Body of pancreas (tissue), 4 donors: Measurements from ENCODE around the gene ETV1.

Source experiments
- POLR2A ChIP-seq, 3 donors: fragments of 450-650 bp; IDR thresholded peaks; one replicate each; pipeline ENCODE4 v1.6.1; 2016; ENCODE audit warnings: antibody characterized with exemption in 3 of 3, mild to moderate bottlenecking in 2 of 3
- TF ChIP-seq, protein P1 (sequence below), 7 experiments: fragments of 450-650 bp in 4 of 7; fragments of 200-600 bp in 3 of 7; sonication (generic) in 3 of 7; IDR thresholded peaks; one replicate each; pipeline ENCODE4 v1.5.1; 2016 to 2019; ENCODE audit warnings: antibody characterized with exemption in 7 of 7

DNA sequence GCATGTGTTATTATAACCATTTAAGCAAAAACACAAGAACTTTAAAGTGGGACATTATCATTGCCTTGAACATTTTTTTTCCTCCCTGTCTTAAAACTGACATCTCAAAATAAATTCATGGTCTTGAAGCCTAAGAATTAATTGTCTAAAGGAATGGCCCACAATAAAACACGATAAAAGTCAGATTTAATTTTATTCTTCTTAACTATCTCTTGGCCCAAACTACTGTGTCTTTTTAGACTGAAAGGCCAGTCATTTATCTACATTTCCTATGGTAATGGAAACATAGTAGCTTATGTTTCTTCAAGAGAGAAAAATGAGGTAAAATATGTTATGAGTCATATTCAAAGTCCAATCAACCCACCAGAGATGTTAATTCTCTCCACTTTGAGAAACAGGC lies 24.4 kb upstream of the ETV1 start:
- TF ChIP-seq, protein P1, sequence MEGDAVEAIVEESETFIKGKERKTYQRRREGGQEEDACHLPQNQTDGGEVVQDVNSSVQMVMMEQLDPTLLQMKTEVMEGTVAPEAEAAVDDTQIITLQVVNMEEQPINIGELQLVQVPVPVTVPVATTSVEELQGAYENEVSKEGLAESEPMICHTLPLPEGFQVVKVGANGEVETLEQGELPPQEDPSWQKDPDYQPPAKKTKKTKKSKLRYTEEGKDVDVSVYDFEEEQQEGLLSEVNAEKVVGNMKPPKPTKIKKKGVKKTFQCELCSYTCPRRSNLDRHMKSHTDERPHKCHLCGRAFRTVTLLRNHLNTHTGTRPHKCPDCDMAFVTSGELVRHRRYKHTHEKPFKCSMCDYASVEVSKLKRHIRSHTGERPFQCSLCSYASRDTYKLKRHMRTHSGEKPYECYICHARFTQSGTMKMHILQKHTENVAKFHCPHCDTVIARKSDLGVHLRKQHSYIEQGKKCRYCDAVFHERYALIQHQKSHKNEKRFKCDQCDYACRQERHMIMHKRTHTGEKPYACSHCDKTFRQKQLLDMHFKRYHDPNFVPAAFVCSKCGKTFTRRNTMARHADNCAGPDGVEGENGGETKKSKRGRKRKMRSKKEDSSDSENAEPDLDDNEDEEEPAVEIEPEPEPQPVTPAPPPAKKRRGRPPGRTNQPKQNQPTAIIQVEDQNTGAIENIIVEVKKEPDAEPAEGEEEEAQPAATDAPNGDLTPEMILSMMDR (IDR thresholded peaks at IDR 0.05): no peak
- no peak for TF ChIP-seq POLR2A (IDR thresholded peaks at IDR 0.05)
